HG03354 (cell line): ENCODE results near the gene DACT1.

Source experiments
- ATAC-seq: cut with Tn5 transposase; IDR thresholded peaks from one replicate; pipeline ENCODE4 v1.9.1; 2021; ENCODE audit warnings: mild to moderate bottlenecking; ENCODE audit not compliant: unreplicated experiment, poor library complexity, severe bottlenecking

DACT1 gene

GRCh38 chr14:58663494-58664111, 25.8 kb downstream of the DACT1 start:
- ATAC-seq = no peak

GRCh38 chr14:58665773-58666500, 28.2 kb downstream of the DACT1 start:
- no peak for ATAC-seq

DNA sequence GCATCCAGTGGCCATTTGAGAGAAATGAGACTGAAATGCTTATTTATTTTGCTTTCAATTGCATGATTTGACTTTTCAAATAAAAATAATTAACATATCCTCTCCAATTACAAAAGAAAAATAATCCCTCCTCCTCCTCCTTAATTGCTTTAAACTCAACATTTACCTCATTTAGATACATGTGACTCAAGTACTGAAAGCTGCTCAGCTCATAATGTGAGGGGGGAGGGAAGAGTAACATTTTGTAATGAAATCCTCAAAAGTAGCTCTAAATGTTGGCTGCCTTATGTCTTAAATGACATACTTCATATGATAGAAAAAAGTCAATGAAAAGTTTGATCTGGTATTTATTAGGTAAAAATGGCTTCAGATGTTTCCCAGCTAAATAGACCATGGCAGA, 29.0 kb downstream of the DACT1 start:
- no peak for ATAC-seq

DNA sequence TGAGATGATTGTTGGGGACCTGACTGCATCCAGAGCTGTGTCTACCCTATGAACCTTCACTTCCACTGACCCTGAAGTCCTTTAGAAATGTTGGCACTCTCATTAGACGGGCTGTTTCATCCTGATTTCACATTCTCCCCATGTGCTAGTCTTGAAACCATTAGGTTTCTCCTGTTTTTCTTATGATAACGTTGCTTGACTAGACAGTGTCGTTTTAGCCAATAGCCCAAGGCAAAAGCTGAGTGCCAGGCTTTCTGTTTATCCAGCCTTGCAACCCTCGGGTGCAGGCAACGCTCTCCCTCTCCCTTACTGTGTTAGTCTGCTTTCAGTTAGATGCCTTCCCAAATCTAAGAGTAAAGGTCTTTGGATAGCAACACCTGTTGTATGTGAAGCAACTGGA, 30.1 kb downstream of the DACT1 start:
- ATAC-seq = no peak

DNA sequence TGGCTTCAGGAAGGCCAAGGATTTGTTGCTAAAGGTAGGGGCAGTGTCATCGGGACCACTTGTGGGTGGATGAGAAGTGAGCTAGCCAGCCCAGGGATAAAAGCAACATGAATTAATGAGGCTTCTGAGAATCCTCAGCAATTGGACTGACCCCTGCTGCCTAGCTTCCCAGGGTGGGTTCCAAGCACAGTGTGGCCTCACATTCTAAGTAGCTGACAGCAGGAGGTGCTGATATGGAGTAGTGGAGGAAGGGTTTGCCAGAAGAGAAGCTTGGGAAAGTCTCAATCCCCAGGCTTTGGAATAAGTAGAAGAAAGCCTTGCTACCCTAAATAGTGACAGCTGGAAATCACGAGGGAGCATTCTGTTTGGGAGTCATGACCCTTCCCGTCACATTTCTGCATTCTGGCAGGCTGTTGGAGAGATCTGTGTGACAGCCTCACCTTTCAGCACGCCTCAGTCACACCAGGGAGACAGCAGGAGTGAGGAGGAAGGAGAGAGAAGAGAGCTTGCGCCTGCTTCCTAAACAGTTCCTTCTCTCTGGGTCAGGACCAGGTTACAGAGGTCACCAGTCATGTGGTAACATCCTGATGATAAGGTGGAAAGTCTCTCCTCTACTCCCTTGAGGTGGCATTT, 31.2 kb downstream of the DACT1 start:
- ATAC-seq = no peak

- ATAC-seq = no peak
Measured at GRCh38 chr14:58669556-58670200, 31.9 kb downstream of the DACT1 start.

DNA sequence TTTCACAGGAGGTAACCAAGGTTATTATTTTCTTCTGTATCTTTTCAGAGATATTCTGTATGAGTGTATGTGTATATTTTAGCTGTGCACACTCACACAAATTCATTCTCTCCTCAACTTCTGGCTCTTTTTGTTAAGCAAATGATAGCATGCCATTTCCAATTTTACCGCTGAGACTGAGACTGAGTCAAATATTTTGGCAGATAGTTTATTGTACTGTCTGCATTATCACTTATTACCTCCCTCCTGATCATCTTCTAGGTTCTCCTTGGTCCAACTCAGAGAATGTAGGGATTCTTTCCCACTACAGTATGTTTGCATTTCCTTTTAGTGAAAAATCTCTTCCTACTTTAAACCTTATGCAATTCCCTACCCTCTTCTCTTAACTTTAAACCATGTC, 33.3 kb downstream of the DACT1 start:
- no peak for ATAC-seq

DNA sequence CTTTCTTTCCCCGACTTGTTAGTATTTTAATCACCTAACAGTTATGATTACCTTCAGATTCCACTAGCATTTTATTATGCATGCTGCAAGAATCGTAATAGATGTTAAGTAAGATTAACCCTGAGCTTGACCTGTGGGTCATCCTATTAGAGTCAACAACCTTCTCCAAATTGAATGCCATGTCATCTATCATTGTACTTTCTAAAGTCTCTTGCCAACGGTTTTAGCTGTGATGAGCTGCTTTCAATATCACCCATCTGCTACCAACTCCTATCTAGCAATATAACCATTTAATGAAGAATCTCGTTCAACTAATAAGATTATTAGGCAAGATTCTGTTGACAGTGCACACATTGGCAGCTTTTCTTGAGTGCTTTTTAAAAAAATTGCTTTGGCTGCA, 33.7 kb downstream of the DACT1 start:
- no peak for ATAC-seq

- ATAC-seq = no peak
Measured at GRCh38 chr14:58673722-58674121, 36.0 kb downstream of the DACT1 start.

GRCh38 chr14:58677001-58677400, 39.2 kb downstream of the DACT1 start:
- ATAC-seq = no peak

GRCh38 chr14:58677517-58677916, 39.8 kb downstream of the DACT1 start:
- ATAC-seq = no peak

DNA sequence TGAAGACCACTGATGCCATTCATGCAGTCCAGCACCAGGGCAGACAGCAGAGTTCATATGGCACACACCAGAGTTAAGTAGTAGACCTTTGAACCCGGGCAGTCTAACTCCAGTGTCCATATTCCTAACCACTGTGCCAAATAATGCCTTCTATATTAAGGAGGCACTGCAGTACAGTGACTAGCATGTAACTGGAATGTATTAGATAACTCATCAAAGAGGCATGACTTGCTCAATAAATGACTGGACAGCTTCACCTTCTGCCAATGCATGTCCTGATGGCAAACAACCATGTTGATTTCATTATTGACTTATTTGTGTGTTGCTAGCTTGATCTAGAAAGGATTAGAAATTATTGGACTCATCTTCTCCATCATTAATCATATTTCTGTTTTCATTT, 40.2 kb downstream of the DACT1 start:
- no peak for ATAC-seq

DNA sequence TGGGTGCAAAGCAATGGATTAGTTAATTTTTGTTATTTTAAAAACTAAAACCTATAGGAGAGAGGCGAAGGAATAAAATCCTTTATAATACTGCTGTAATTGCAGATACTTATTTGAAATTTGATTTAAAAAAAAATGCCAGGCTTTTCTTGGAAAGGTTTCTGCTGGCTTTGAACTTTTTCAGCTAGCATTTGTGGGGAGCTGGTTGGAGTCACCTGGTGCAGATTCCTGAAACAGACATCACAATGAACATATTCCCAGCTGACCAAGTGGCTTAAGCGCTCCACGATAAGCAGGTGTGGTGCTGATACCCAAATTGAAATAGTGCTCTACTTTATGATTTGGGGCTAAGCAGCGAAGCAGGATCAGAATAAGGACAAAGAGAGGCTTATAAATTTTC, 42.9 kb downstream of the DACT1 start:
- no peak for ATAC-seq

DNA sequence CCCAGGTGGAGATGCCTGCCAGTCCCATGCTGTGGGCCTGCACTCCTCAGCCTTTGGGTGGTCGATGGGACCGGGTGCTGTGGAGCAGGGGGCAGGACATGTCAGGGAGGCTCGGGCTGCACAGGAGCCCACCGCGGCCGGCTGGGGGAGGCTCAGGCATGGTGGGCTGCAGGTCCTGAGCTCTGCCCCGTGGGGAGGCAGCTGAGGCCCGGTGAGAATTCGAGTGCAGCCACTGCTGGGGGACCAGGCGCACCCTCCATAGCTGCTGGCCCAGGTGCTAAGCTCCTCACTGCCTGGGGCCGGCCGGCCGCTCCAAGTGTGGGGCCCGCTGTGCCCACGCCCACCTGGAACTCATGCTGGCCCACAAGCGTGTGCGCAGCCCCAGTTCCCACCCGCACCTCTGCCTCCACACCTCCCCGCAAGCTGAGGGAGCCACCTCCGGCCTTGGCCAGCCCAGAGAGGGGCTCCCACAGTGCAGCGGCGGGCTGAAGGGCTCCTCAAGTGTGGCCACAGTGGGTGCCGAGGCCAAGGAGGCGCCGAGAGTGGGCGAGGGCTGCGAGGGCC, 49.6 kb downstream of the DACT1 start:
- ATAC-seq = no peak

DNA sequence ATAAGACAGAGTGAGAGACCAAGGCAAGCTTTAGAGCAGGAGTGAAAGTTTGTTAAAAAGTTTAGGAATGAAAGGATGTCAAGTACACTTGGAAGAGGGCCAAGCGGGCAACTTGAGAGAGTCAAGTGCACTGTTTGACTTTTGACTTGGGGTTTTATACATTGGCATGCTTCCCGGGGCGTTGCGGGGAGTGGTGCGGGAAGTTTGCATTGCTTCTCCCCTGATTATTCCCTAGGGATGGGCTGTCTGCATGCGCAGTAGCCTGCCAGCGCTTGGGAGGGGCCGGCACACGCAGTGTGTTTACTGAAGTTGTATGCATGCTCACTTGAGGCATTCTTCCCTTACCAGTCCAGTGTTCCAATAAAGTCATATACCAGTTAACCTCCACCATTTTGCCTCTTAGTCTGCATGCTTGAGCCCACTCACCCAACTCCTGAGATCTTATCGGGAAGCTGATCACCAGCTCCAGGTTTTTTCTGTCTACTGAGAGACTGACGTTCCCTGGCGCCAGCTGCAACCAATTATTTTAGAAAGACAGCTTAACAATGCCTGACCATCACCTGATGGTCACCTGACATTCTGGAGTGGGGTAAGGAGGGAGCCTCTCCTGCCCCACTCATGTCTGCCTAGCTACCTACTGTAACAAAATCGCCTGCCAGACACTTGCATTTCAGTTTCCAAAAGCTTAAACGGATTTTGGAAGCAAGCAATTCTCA, 53.2 kb downstream of the DACT1 start:
- ATAC-seq = no peak

- no peak for ATAC-seq
Measured at GRCh38 chr14:58693048-58693447, 55.3 kb downstream of the DACT1 start.

- ATAC-seq = no peak
Measured at GRCh38 chr14:58695514-58695913, 57.8 kb downstream of the DACT1 start.

DNA sequence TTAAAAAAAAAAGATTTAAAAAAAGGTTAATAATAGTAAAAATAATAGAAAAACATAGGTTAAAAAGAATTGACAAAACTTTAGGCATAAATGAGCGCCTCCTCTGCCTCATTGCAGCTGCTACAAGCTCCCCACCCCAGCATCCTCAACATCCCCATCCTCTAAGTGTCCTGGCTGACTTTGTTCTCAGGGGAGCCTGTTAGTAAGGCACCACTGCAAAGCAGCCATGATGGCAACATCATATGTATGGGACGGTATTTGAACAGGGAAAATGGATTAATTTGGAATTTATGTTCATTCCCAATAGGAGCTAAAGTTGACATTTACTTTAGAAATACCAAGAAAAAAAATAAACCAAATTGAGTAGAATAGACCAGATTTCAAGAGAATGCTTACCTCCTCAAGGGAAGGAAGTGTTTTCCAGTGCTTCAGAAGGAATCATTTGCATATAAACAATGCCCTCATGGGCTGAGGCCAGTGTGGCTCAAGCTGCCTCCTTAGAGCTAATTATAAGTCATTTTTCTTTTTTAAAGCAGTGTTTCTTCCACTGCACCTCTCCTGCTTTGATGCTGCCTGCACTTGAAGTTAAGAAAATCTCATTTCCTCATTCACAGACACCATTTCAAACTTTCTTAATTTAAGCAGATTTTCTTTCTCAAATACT, 59.6 kb downstream of the DACT1 start:
- no peak for ATAC-seq
